GM12878 (cell line): ENCODE results near the gene CACNA1D. TPM values are rescaled to one million over a fixed set of nuclear protein-coding genes. Genes with fewer than 3 reads are reported as not detected.

Experiments
- CBX5 ChIP-seq: sonication (generic); IDR thresholded peaks from 2 replicates; pipeline ENCODE4 v1.6.1; 2016; ENCODE audit warnings: low read depth, moderate library complexity, mild to moderate bottlenecking, inconsistent platforms
- DPF2 ChIP-seq: fragments of 450-650 bp; IDR thresholded peaks from 2 replicates; pipeline ENCODE4 v1.6.1; 2017; ENCODE audit warnings: mild to moderate bottlenecking
- ESRRA ChIP-seq: IDR thresholded peaks from 2 replicates; pipeline ENCODE4 v1.6.1; 2012; ENCODE audit warnings: mild to moderate bottlenecking, low read length, improper control_type of control experiment
- KDM1A ChIP-seq: fragments of 200-600 bp; sonication (generic); IDR thresholded peaks from 2 replicates; pipeline ENCODE4 v1.6.1; 2016; ENCODE audit warnings: borderline replicate concordance
- NFXL1 ChIP-seq: fragments of 450-650 bp; IDR thresholded peaks from 2 replicates; pipeline ENCODE4 v1.6.1; 2017; ENCODE audit warnings: antibody characterized with exemption, mild to moderate bottlenecking, borderline replicate concordance
- RAD21 ChIP-seq: IDR thresholded peaks from 2 replicates; pipeline ENCODE4 v1.6.1; 2011; ENCODE audit warnings: mild to moderate bottlenecking, low read depth, low read length, moderate library complexity; ENCODE audit not compliant: insufficient read depth
- SRF ChIP-seq, 2 experiments: IDR thresholded peaks; 2 replicates each; pipeline ENCODE4 v1.6.1; 2011; ENCODE audit warnings: low read depth in 2 of 2, low read length in 2 of 2, mild to moderate bottlenecking in 1 of 2, moderate library complexity in 1 of 2
- polyA plus RNA-seq, 11 experiments: library from polyadenylated mRNA; depleted of rRNA in 4 of 11; unstranded in 6 of 11; stranded (reverse) in 5 of 11; fragments of >200 nt; fragmentation: Nextera tagmentation in 4 of 11; fragmentation: Illumina TruSeq in 1 of 11; extraction: Ambion mirVana in 4 of 11; extraction: Trizol in 1 of 11; gene quantifications; 1 replicate in 1 of 11; 2 replicates in 10 of 11; pipeline versions ENCODE4 v1.2.1 to v1.2.3, GENCODE V29; 2011 to 2016; ENCODE audit warnings: inconsistent platforms in 2 of 11, missing spikeins in 2 of 11, low read depth in 1 of 11
- total RNA-seq, 4 experiments: library from RNA; depleted of rRNA in 3 of 4; stranded (reverse); fragments of >200 nt in 3 of 4; fragmentation: Illumina TruSeq in 1 of 4; extraction: Trizol in 1 of 4; gene quantifications; 2 replicates each; pipeline versions ENCODE4 v1.2.1 to v1.2.3, GENCODE V29; 2013 to 2021
- TF ChIP-seq, protein P1 (sequence below): fragments of 450-650 bp; IDR thresholded peaks from 2 replicates; pipeline ENCODE4 v1.6.1; 2017; ENCODE audit warnings: mild to moderate bottlenecking, moderate library complexity
- TF ChIP-seq, protein P2 (sequence below): IDR thresholded peaks from 2 replicates; pipeline ENCODE4 v1.6.1; 2011; ENCODE audit warnings: low read depth, mild to moderate bottlenecking, low read length, moderate library complexity, borderline replicate concordance; ENCODE audit errors: extremely low read depth
- TF ChIP-seq, protein P3 (sequence below): IDR thresholded peaks from 2 replicates; pipeline ENCODE4 v1.6.1; 2011; ENCODE audit warnings: low read depth, low read length, improper control_type of control experiment, borderline replicate concordance

CACNA1D gene
- total and polyA plus RNA-seq, 10 of the 15 experiments (the other 5 are each of a cell fraction or from before 2014, with no cell fraction given): 0.21 to 24.4 (median 1.6) TPM

DNA sequence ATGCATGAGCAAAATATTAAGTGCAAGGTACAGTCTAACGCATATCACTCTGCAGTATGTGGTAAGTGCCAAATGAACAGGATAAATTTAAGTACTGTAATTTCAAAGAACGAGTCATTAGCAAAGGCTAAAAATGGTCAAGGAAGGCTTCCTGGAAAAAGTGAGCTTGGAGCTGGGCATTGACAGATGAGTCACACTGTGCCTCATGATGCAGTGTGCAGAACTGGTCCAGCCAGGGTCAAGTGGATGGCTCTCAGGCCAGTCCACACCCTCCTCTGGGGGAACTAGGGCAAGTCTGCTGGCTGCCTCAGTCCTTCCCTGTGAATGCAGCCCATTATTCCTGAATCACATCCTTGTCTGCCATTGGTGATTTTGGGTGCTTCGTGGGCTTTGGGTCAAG, 76.3 kb downstream of the CACNA1D start (continued):
- TF ChIP-seq, protein P1, sequence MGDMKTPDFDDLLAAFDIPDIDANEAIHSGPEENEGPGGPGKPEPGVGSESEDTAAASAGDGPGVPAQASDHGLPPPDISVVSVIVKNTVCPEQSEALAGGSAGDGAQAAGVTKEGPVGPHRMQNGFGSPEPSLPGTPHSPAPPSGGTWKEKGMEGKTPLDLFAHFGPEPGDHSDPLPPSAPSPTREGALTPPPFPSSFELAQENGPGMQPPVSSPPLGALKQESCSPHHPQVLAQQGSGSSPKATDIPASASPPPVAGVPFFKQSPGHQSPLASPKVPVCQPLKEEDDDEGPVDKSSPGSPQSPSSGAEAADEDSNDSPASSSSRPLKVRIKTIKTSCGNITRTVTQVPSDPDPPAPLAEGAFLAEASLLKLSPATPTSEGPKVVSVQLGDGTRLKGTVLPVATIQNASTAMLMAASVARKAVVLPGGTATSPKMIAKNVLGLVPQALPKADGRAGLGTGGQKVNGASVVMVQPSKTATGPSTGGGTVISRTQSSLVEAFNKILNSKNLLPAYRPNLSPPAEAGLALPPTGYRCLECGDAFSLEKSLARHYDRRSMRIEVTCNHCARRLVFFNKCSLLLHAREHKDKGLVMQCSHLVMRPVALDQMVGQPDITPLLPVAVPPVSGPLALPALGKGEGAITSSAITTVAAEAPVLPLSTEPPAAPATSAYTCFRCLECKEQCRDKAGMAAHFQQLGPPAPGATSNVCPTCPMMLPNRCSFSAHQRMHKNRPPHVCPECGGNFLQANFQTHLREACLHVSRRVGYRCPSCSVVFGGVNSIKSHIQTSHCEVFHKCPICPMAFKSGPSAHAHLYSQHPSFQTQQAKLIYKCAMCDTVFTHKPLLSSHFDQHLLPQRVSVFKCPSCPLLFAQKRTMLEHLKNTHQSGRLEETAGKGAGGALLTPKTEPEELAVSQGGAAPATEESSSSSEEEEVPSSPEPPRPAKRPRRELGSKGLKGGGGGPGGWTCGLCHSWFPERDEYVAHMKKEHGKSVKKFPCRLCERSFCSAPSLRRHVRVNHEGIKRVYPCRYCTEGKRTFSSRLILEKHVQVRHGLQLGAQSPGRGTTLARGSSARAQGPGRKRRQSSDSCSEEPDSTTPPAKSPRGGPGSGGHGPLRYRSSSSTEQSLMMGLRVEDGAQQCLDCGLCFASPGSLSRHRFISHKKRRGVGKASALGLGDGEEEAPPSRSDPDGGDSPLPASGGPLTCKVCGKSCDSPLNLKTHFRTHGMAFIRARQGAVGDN: no peak
- TF ChIP-seq CBX5 (no peak), SRF (IDR thresholded peaks at IDR 0.05; ENCODE audit: low read depth in 2 of 2, low read length in 2 of 2) (no peak), ESRRA (no peak), NFXL1 (no peak), DPF2 (no peak), RAD21 (no peak), KDM1A (no peak)
- TF ChIP-seq, protein P2, sequence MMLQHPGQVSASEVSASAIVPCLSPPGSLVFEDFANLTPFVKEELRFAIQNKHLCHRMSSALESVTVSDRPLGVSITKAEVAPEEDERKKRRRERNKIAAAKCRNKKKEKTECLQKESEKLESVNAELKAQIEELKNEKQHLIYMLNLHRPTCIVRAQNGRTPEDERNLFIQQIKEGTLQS: no peak
- TF ChIP-seq, protein P3, sequence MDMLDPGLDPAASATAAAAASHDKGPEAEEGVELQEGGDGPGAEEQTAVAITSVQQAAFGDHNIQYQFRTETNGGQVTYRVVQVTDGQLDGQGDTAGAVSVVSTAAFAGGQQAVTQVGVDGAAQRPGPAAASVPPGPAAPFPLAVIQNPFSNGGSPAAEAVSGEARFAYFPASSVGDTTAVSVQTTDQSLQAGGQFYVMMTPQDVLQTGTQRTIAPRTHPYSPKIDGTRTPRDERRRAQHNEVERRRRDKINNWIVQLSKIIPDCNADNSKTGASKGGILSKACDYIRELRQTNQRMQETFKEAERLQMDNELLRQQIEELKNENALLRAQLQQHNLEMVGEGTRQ: no peak
